ENCODE measurements around the gene LSM14B.

DNA sequence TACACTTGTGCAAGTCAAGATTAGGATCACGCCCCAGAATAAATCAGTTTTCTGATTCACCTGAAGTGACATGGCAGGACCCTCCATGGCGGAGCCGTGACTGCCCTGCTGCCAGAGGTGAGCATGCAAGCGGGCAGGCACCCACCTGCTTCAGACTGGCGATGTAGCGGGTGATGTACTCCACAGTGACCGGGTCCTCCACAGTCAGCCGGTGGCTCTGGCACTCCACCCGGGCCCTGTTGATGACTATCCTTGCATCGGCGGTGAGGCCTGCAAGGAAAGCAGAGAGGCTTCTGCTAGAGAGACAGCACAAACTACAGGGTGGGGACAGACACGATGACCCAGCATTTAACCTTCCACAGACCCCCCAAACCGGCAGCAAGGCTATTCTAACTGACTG lies 17.4 kb downstream of the LSM14B start:
- TF ChIP-seq POLR2A (IDR thresholded peaks at IDR 0.05) (no peak), CTCF (IDR thresholded peaks at IDR 0.05) (no peak), EP300 (IDR thresholded peaks at IDR 0.05) (no peak), POLR2AphosphoS5 (IDR thresholded peaks at IDR 0.05) (no peak)
